ENCODE results near the gene GXYLT1. TPM values are rescaled to one million over a fixed set of nuclear protein-coding genes. Genes with fewer than 3 reads are reported as not detected.

Gene GXYLT1
- polyA plus RNA-seq, 1 donor from 2014 or later, result 3.2 TPM

DNA sequence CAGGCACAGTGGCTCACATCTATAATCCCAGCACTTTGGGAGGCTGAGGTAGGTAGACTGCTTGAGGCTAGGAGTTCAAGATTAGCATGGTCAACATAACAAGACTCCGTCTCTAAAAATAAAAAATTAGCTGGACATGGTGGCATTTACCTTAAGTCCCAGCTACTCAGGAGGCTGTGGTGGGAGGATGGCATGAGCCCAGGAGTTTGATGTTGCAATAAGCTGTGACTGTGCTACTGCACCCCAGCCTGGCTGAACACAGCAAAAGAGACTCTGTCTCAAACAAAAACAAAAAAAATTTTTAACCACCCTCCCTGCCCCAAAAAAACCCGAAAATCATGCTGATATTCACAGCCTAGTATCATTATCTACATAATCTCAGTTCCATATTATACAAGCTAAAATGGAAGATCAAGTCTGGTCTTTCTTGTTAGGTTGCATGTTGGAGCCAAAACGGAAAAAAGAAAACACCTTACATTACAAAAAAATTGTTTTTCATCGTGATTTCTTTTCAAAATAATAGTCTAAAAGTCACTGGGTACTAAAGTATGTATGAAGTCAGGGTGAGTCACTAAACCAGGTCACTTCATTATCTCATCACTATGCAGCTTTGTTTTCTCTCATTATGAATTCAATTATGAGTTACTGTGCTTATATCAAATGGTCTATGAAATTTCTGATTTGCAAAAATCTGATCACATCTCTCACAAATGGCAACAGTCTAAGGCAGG is 13.8 kb downstream of the GXYLT1 start:
- Histone ChIP-seq H3K36me3 (ENCODE audit: insufficient read depth, low read length) (no peaks in the 10 kb centered on the region), H3K79me2 (replicated peaks; ENCODE audit: insufficient read depth, low read length) (peaks cover 28% of the 10 kb centered on the region), H2AFZ (ENCODE audit: low read depth, low read length) (no peak overlapping the region), H3F3A (ENCODE audit: insufficient read depth, low read length, poor library complexity, severe bottlenecking) (no peaks in the 10 kb centered on the region), H3K4me3 (ENCODE audit: low read length) (no peak overlapping the region), H4K20me1 (ENCODE audit: insufficient read depth) (no peaks in the 10 kb centered on the region), H3K4me2 (ENCODE audit: low read length) (no peak overlapping the region), H3K9me3 (ENCODE audit: low read length) (no peaks in the 10 kb centered on the region), H3K9me2 (ENCODE audit: insufficient read depth, low read length) (no peaks in the 10 kb centered on the region), H3K27ac (ENCODE audit: low read length) (no peak overlapping the region), H3K9ac (ENCODE audit: low read length) (no peak overlapping the region), H3K27me3 (ENCODE audit: insufficient read depth, low read depth, low read length) (no peaks in the 10 kb centered on the region)
- TF ChIP-seq EZH2 (IDR thresholded peaks at IDR 0.05; ENCODE audit: borderline replicate concordance, insufficient read depth, low read length, poor library complexity, severe bottlenecking) (no peak), RAD21 (conservative IDR thresholded peaks at IDR 0.05) (no peak), EP300 (conservative IDR thresholded peaks at IDR 0.05; ENCODE audit: poor library complexity, severe bottlenecking) (no peak), TAF1 (IDR thresholded peaks at IDR 0.05; ENCODE audit: low read depth) (no peak), SMC3 (conservative IDR thresholded peaks at IDR 0.05; ENCODE audit: poor library complexity) (no peak), POLR2AphosphoS5 (IDR thresholded peaks at IDR 0.05) (no peak)
- TF ChIP-seq, protein P1, sequence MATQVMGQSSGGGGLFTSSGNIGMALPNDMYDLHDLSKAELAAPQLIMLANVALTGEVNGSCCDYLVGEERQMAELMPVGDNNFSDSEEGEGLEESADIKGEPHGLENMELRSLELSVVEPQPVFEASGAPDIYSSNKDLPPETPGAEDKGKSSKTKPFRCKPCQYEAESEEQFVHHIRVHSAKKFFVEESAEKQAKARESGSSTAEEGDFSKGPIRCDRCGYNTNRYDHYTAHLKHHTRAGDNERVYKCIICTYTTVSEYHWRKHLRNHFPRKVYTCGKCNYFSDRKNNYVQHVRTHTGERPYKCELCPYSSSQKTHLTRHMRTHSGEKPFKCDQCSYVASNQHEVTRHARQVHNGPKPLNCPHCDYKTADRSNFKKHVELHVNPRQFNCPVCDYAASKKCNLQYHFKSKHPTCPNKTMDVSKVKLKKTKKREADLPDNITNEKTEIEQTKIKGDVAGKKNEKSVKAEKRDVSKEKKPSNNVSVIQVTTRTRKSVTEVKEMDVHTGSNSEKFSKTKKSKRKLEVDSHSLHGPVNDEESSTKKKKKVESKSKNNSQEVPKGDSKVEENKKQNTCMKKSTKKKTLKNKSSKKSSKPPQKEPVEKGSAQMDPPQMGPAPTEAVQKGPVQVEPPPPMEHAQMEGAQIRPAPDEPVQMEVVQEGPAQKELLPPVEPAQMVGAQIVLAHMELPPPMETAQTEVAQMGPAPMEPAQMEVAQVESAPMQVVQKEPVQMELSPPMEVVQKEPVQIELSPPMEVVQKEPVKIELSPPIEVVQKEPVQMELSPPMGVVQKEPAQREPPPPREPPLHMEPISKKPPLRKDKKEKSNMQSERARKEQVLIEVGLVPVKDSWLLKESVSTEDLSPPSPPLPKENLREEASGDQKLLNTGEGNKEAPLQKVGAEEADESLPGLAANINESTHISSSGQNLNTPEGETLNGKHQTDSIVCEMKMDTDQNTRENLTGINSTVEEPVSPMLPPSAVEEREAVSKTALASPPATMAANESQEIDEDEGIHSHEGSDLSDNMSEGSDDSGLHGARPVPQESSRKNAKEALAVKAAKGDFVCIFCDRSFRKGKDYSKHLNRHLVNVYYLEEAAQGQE (IDR thresholded peaks at IDR 0.05; ENCODE audit: borderline replicate concordance), result no peak
- TF ChIP-seq, protein P2, sequence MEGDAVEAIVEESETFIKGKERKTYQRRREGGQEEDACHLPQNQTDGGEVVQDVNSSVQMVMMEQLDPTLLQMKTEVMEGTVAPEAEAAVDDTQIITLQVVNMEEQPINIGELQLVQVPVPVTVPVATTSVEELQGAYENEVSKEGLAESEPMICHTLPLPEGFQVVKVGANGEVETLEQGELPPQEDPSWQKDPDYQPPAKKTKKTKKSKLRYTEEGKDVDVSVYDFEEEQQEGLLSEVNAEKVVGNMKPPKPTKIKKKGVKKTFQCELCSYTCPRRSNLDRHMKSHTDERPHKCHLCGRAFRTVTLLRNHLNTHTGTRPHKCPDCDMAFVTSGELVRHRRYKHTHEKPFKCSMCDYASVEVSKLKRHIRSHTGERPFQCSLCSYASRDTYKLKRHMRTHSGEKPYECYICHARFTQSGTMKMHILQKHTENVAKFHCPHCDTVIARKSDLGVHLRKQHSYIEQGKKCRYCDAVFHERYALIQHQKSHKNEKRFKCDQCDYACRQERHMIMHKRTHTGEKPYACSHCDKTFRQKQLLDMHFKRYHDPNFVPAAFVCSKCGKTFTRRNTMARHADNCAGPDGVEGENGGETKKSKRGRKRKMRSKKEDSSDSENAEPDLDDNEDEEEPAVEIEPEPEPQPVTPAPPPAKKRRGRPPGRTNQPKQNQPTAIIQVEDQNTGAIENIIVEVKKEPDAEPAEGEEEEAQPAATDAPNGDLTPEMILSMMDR (IDR thresholded peaks at IDR 0.05; ENCODE audit: poor library complexity, severe bottlenecking), result no peak

DNA sequence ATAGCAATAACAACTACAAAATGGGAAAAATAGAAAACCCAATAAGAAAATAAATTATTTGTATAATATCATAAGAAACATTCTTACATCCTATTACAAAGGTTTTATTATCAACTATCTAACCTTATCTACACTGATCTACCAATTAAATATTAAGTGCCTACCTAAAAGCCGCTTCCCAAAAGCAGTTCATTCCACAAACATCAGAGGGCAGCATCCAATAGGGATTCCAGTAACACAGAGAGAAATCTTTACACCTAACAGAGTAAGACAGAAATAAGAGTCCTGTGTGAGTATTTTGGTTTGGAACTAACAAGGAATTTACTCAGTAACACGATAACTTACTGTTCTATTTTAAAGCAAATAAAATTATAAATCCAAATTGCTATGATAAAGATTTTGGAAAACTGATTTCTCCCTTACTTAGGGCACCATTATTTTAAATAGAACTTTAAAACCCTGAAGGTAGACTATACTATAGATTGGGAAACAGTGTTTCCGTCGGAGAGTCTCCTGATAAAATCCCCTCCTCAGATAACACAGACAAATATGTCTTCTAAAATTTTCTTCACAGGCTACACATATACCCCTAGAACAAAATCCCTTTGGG is 15.0 kb downstream of the GXYLT1 start:
- H3K9me2 ChIP-seq (ENCODE audit: insufficient read depth, low read length), result no peaks in the 10 kb centered on the region
- H2AFZ ChIP-seq (ENCODE audit: low read depth, low read length), result no peak overlapping the region
- no peak overlapping the region for H3K27ac ChIP-seq (ENCODE audit: low read length)
- H3K79me2 ChIP-seq (replicated peaks; ENCODE audit: insufficient read depth, low read length), result peaks cover 23% of the 10 kb centered on the region
- H3K9ac ChIP-seq (ENCODE audit: low read length), result no peak overlapping the region
- H4K20me1 ChIP-seq (ENCODE audit: insufficient read depth), result no peaks in the 10 kb centered on the region
- no peaks in the 10 kb centered on the region for H3F3A ChIP-seq (ENCODE audit: insufficient read depth, low read length, poor library complexity, severe bottlenecking)
- no peaks in the 10 kb centered on the region for H3K36me3 ChIP-seq (ENCODE audit: insufficient read depth, low read length)
- no peaks in the 10 kb centered on the region for H3K27me3 ChIP-seq (ENCODE audit: insufficient read depth, low read depth, low read length)
- TF ChIP-seq MXI1 (conservative IDR thresholded peaks at IDR 0.05; ENCODE audit: poor library complexity, severe bottlenecking) (no peak), POLR2AphosphoS5 (IDR thresholded peaks at IDR 0.05) (no peak), EP300 (conservative IDR thresholded peaks at IDR 0.05; ENCODE audit: poor library complexity, severe bottlenecking) (no peak), TAF1 (IDR thresholded peaks at IDR 0.05; ENCODE audit: low read depth) (no peak), EZH2 (IDR thresholded peaks at IDR 0.05; ENCODE audit: borderline replicate concordance, insufficient read depth, low read length, poor library complexity, severe bottlenecking) (no peak), SMC3 (conservative IDR thresholded peaks at IDR 0.05; ENCODE audit: poor library complexity) (peak; percentile 92), RAD21 (conservative IDR thresholded peaks at IDR 0.05) (peak; percentile 90)
- TF ChIP-seq, protein P2 (IDR thresholded peaks at IDR 0.05; ENCODE audit: poor library complexity, severe bottlenecking), result peak; percentile 86
- TF ChIP-seq, protein P1 (IDR thresholded peaks at IDR 0.05; ENCODE audit: borderline replicate concordance), result no peak
- H3K4me2 ChIP-seq (ENCODE audit: low read length), result no peak overlapping the region
- no peak overlapping the region for H3K4me3 ChIP-seq (ENCODE audit: low read length)
- no peaks in the 10 kb centered on the region for H3K9me3 ChIP-seq (ENCODE audit: low read length)
